HepG2 (cell line): ENCODE data around the gene PLXNA3. TPM values are rescaled to one million over a fixed set of nuclear protein-coding genes. Genes with fewer than 3 reads are reported as not detected.

ENCODE experiments used
- ATF7 ChIP-seq, 2 experiments: fragments of 450-650 bp in 1 of 2; sonication (generic) in 1 of 2; formaldehyde crosslinking in 1 of 2; IDR thresholded peaks; 2 replicates each; pipeline versions ENCODE4 v1.4.0 to v1.6.1; 2016 to 2020; ENCODE audit warnings: antibody characterized with exemption in 1 of 2, mild to moderate bottlenecking in 1 of 2, missing genetic modification reagents in 1 of 2
- CBX2 ChIP-seq, 2 experiments: fragments of 200-600 bp in 1 of 2; sonication (generic); formaldehyde crosslinking in 1 of 2; IDR thresholded peaks; 2 replicates each; pipeline versions ENCODE4 v1.7.0 to v1.8.1; 2018 to 2022; ENCODE audit warnings: low read depth in 2 of 2, low read length in 1 of 2, mild to moderate bottlenecking in 1 of 2, missing genetic modification reagents in 1 of 2
- FLYWCH1 ChIP-seq: sonication (generic); formaldehyde crosslinking; IDR thresholded peaks from 2 replicates; pipeline ENCODE4 v1.8.1; 2023; ENCODE audit warnings: mild to moderate bottlenecking, missing genetic modification reagents
- NFATC3 ChIP-seq: sonication (generic); formaldehyde crosslinking; IDR thresholded peaks from 2 replicates; pipeline ENCODE4 v1.5.1; 2020; ENCODE audit warnings: mild to moderate bottlenecking, missing genetic modification reagents
- NFYB ChIP-seq: sonication (generic); formaldehyde crosslinking; IDR thresholded peaks from 2 replicates; pipeline ENCODE4 v1.4.0; 2020; ENCODE audit warnings: missing genetic modification reagents
- PPARG ChIP-seq: conservative IDR thresholded peaks from 2 replicates; pipeline ENCODE4 v1.6.1; 2016; ENCODE audit warnings: missing biosample characterization, missing genetic modification reagents
- REL ChIP-seq: sonication (generic); formaldehyde crosslinking; conservative IDR thresholded peaks from 2 replicates; pipeline ENCODE4 v1.8.0; 2022; ENCODE audit warnings: mild to moderate bottlenecking, missing genetic modification reagents, moderate library complexity
- ZBTB7B ChIP-seq: sonication (generic); formaldehyde crosslinking; IDR thresholded peaks from 2 replicates; pipeline ENCODE4 v1.4.0; 2020; ENCODE audit warnings: missing genetic modification reagents
- ZNF446 ChIP-seq: sonication (generic); formaldehyde crosslinking; IDR thresholded peaks from 2 replicates; pipeline ENCODE4 v1.5.0; 2020; ENCODE audit warnings: mild to moderate bottlenecking, missing genetic modification reagents
- ZNF761 ChIP-seq: sonication (generic); formaldehyde crosslinking; conservative IDR thresholded peaks from 2 replicates; pipeline ENCODE4 v1.4.0; 2020; ENCODE audit warnings: mild to moderate bottlenecking, missing genetic modification reagents
- ZNF766 ChIP-seq: sonication (generic); formaldehyde crosslinking; IDR thresholded peaks from 2 replicates; pipeline ENCODE4 v1.5.0; 2020; ENCODE audit warnings: missing genetic modification reagents, borderline replicate concordance
- polyA plus RNA-seq, 8 experiments: library from polyadenylated mRNA; depleted of rRNA in 3 of 8; stranded (reverse) in 7 of 8; unstranded in 1 of 8; fragments of >200 nt; fragmentation: Illumina TruSeq in 4 of 8; extraction: Trizol in 4 of 8; gene quantifications; 2 replicates each; pipeline versions ENCODE4 v1.2.1 to v1.2.3, GENCODE V29; 2011 to 2016; ENCODE audit warnings: low read depth in 4 of 8, missing spikeins in 1 of 8, mixed read lengths in 1 of 8; ENCODE audit not compliant: insufficient read depth in 1 of 8
- total RNA-seq, 5 experiments: library from RNA; depleted of rRNA; stranded (reverse); fragments of >200 nt; fragmentation: Illumina TruSeq; extraction: Trizol; gene quantifications; 2 replicates each; pipeline ENCODE4 v1.2.3, GENCODE V29; 2016; ENCODE audit warnings: low read depth in 1 of 5
- TF ChIP-seq, protein P1 (sequence below): sonication (generic); formaldehyde crosslinking; IDR thresholded peaks from 2 replicates; pipeline ENCODE4 v1.8.0; 2022; ENCODE audit warnings: low read depth, missing genetic modification reagents
- TF ChIP-seq, protein P2 (sequence below): sonication (generic); formaldehyde crosslinking; IDR thresholded peaks from 2 replicates; pipeline ENCODE4 v1.4.0; 2020; ENCODE audit warnings: missing genetic modification reagents
- TF ChIP-seq, protein P3 (sequence below): IDR thresholded peaks from 2 replicates; pipeline ENCODE4 v1.6.1; 2016; ENCODE audit warnings: missing genetic modification reagents, missing compliant biosample characterization
- TF ChIP-seq, protein P4 (sequence below): IDR thresholded peaks from 2 replicates; pipeline ENCODE4 v1.6.1; 2016; ENCODE audit warnings: low read depth, missing genetic modification reagents, missing compliant biosample characterization
- TF ChIP-seq, protein P5 (sequence below): IDR thresholded peaks from 2 replicates; pipeline ENCODE4 v1.6.1; 2016; ENCODE audit warnings: control low read depth
- TF ChIP-seq, protein P6 (sequence below): sonication (generic); formaldehyde crosslinking; IDR thresholded peaks from 2 replicates; pipeline ENCODE4 v1.4.0; 2020; ENCODE audit warnings: mild to moderate bottlenecking, missing genetic modification reagents

The PLXNA3 gene
- total and polyA plus RNA-seq, 2 of the 13 experiments (the other 11 are each of a cell fraction or from before 2014, with no cell fraction given) = 5.8 to 20.6 TPM

DNA sequence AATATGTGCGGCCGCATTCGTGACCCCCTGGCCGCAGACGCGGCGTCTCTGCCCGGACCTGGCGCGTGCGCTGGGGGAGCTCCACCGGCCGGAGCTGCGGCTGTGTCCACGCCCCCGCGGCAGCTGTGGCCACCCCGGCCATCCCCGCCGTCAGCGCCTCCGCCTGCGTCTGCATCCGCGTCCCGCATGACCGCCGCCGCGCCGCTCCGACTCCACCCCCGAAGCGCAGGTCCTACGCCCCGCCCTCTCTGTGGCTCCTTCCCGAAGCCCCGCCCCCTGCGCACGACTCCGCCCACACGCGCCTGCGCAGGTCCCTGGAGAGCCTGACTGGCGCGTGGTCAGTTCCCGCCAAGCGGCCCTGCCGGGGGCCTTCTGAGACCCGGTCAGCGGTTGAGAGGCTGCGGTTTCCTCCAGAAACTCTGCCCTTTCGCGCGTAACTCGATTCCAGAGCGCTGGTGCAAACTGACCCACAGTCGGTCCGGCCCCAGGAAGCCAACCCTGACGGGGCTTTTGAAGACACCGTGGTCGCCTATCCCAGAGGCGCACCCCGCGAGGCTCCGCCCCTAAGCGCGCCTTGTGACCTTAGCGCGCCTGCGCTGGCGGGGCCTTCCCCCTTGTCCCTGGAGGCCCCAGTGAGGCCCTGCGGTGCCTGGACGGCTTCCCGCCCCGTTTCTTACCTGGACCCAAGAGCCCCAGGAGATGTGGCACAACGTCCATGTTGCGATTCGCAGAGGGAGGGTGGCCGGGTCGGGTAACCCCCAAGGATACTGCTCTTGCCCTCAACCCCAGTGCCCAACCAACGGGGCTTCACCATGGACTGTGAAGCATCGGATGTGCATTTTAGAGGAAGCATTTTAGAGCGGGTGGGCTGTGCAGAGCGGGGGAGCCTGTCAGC lies 20.9 kb downstream of the PLXNA3 start, which contains the start of gene LAGE3 (continued):
- no peak for TF ChIP-seq NFYB (CRISPR knock-in tag)
- 0 out of 2 replicates have a peak, but pooled peaks have one; percentile 14 for TF ChIP-seq REL (CRISPR knock-in tag)
- TF ChIP-seq ZNF766 (CRISPR knock-in tag) = no peak
- no peak for TF ChIP-seq CBX2 (IDR thresholded peaks at IDR 0.05; ENCODE audit: low read depth, low read length)
- TF ChIP-seq CBX2 (CRISPR knock-in tag; IDR thresholded peaks at IDR 0.05; ENCODE audit: low read depth) = no peak
- TF ChIP-seq, protein P1, sequence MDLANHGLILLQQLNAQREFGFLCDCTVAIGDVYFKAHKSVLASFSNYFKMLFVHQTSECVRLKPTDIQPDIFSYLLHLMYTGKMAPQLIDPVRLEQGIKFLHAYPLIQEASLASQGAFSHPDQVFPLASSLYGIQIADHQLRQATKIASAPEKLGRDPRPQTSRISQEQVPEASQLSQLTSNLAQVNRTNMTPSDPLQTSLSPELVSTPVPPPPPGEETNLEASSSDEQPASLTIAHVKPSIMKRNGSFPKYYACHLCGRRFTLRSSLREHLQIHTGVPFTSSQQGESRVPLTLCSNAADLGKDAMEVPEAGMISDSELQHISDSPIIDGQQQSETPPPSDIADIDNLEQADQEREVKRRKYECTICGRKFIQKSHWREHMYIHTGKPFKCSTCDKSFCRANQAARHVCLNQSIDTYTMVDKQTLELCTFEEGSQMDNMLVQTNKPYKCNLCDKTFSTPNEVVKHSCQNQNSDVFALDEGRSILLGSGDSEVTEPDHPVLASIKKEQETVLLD (CRISPR knock-in tag) = no peak
- no peak for TF ChIP-seq ATF7 (IDR thresholded peaks at IDR 0.05)
- no peak for TF ChIP-seq ATF7 (CRISPR knock-in tag; IDR thresholded peaks at IDR 0.05)
- TF ChIP-seq, protein P2, sequence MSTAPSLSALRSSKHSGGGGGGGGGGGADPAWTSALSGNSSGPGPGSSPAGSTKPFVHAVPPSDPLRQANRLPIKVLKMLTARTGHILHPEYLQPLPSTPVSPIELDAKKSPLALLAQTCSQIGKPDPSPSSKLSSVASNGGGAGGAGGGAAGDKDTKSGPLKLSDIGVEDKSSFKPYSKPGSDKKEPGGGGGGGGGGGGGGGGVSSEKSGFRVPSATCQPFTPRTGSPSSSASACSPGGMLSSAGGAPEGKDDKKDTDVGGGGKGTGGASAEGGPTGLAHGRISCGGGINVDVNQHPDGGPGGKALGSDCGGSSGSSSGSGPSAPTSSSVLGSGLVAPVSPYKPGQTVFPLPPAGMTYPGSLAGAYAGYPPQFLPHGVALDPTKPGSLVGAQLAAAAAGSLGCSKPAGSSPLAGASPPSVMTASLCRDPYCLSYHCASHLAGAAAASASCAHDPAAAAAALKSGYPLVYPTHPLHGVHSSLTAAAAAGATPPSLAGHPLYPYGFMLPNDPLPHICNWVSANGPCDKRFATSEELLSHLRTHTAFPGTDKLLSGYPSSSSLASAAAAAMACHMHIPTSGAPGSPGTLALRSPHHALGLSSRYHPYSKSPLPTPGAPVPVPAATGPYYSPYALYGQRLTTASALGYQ (CRISPR knock-in tag) = no peak
- TF ChIP-seq, protein P3, sequence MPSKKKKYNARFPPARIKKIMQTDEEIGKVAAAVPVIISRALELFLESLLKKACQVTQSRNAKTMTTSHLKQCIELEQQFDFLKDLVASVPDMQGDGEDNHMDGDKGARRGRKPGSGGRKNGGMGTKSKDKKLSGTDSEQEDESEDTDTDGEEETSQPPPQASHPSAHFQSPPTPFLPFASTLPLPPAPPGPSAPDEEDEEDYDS = peak; percentile 47; the same call in 1 of the 2 replicates
- TF ChIP-seq ZNF761 (CRISPR knock-in tag) = no peak
- TF ChIP-seq FLYWCH1 (CRISPR knock-in tag) = no peak
- 0 out of 2 replicates have a peak, but pooled peaks have one; percentile 19 for TF ChIP-seq ZBTB7B
- TF ChIP-seq, protein P4, sequence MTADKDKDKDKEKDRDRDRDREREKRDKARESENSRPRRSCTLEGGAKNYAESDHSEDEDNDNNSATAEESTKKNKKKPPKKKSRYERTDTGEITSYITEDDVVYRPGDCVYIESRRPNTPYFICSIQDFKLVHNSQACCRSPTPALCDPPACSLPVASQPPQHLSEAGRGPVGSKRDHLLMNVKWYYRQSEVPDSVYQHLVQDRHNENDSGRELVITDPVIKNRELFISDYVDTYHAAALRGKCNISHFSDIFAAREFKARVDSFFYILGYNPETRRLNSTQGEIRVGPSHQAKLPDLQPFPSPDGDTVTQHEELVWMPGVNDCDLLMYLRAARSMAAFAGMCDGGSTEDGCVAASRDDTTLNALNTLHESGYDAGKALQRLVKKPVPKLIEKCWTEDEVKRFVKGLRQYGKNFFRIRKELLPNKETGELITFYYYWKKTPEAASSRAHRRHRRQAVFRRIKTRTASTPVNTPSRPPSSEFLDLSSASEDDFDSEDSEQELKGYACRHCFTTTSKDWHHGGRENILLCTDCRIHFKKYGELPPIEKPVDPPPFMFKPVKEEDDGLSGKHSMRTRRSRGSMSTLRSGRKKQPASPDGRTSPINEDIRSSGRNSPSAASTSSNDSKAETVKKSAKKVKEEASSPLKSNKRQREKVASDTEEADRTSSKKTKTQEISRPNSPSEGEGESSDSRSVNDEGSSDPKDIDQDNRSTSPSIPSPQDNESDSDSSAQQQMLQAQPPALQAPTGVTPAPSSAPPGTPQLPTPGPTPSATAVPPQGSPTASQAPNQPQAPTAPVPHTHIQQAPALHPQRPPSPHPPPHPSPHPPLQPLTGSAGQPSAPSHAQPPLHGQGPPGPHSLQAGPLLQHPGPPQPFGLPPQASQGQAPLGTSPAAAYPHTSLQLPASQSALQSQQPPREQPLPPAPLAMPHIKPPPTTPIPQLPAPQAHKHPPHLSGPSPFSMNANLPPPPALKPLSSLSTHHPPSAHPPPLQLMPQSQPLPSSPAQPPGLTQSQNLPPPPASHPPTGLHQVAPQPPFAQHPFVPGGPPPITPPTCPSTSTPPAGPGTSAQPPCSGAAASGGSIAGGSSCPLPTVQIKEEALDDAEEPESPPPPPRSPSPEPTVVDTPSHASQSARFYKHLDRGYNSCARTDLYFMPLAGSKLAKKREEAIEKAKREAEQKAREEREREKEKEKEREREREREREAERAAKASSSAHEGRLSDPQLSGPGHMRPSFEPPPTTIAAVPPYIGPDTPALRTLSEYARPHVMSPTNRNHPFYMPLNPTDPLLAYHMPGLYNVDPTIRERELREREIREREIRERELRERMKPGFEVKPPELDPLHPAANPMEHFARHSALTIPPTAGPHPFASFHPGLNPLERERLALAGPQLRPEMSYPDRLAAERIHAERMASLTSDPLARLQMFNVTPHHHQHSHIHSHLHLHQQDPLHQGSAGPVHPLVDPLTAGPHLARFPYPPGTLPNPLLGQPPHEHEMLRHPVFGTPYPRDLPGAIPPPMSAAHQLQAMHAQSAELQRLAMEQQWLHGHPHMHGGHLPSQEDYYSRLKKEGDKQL (CRISPR knock-in tag) = no peak
- TF ChIP-seq, protein P5, sequence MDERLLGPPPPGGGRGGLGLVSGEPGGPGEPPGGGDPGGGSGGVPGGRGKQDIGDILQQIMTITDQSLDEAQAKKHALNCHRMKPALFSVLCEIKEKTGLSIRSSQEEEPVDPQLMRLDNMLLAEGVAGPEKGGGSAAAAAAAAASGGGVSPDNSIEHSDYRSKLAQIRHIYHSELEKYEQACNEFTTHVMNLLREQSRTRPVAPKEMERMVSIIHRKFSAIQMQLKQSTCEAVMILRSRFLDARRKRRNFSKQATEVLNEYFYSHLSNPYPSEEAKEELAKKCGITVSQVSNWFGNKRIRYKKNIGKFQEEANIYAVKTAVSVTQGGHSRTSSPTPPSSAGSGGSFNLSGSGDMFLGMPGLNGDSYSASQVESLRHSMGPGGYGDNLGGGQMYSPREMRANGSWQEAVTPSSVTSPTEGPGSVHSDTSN (CRISPR knock-in tag) = no peak
- TF ChIP-seq NFATC3 = no peak
- no peak for TF ChIP-seq PPARG
- TF ChIP-seq ZNF446 = no peak
- TF ChIP-seq, protein P6, sequence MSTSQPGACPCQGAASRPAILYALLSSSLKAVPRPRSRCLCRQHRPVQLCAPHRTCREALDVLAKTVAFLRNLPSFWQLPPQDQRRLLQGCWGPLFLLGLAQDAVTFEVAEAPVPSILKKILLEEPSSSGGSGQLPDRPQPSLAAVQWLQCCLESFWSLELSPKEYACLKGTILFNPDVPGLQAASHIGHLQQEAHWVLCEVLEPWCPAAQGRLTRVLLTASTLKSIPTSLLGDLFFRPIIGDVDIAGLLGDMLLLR (CRISPR knock-in tag) = no peak
